ENCODE measurements around the gene CLASP1. TPM values are rescaled to one million over a fixed set of nuclear protein-coding genes. Genes with fewer than 3 reads are reported as not detected.
"Not testable (repeated sequence)": the region's sequence is repeated elsewhere in the genome, so short reads cannot be mapped to it uniquely, and the experiment has no call there.

CLASP1 gene
- total and polyA plus RNA-seq, 2 donors, result 25.4 to 109 TPM

- Histone ChIP-seq H3K36me3 (ENCODE audit: insufficient read depth) (no peaks in the 10 kb centered on the region), H3K4me3 (ENCODE audit: low read depth, low read length) (no peak overlapping the region), H3K27ac (ENCODE audit: low read depth) (no peak overlapping the region), H3K4me1 (ENCODE audit: insufficient read depth) (no peaks in the 10 kb centered on the region)
- DNase-seq (ENCODE audit: extremely low spot score), result no peak
- 66% methylated on average over 22 of the region's 22 CpGs for WGBS
Observed at GRCh38 chr2:121335294-121336290, 313.7 kb downstream of the CLASP1 start.

DNA sequence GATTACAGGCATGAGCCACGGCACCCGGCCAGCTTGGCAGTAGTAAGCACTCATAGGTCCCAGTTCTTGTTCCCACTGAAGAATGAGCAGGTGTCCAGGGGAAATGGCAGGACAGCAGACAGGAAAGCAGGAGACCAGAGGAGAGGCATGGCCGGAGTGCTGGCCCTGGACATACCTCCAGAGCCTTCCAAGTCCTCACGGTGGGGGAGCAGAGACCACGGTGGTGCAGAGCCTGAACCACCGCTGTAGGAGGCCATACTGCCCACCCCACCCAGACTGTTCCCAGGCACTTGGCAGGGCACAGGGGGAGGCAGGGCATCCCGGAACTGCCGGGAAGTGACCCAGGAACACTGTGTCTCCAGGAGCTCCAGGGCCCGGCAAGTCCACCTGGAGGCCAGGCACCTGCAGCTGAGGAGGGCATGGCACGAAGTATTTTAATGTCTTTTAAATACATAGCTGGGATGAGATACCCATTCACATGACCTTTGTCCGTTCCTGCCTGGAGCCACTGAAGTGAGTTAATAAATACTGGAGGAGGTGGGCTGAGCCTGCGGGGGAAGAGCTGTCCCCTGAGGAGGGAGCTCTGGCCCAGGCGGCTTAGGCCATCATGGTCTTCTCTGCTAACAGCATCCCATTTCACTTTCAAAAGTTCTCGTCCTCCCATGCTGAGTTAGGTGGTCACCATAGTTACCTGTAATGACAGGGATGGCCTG is 314.5 kb downstream of the CLASP1 start:
- DNase-seq (ENCODE audit: extremely low spot score), result no peak
- H3K4me3 ChIP-seq (ENCODE audit: low read depth, low read length), result no peak overlapping the region
- H3K27ac ChIP-seq (ENCODE audit: low read depth), result no peak overlapping the region
- WGBS, result 80% methylated on average over 14 of the region's 14 CpGs
- no peaks in the 10 kb centered on the region for H3K4me1 ChIP-seq (ENCODE audit: insufficient read depth)
- no peaks in the 10 kb centered on the region for H3K36me3 ChIP-seq (ENCODE audit: insufficient read depth)

- Histone ChIP-seq H3K36me3 (ENCODE audit: insufficient read depth) (no peaks in the 10 kb centered on the region), H3K27ac (ENCODE audit: low read depth) (no peak overlapping the region), H3K4me1 (ENCODE audit: insufficient read depth) (no peaks in the 10 kb centered on the region), H3K4me3 (ENCODE audit: low read depth, low read length) (no peak overlapping the region)
- DNase-seq (ENCODE audit: extremely low spot score), result no peak
- 46% methylated on average over 12 of the region's 12 CpGs for WGBS
Observed at GRCh38 chr2:121333834-121334558, 315.3 kb downstream of the CLASP1 start.

GRCh38 chr2:121333231-121333630 is 316.0 kb downstream of the CLASP1 start:
- DNase-seq (ENCODE audit: extremely low spot score), result no peak
- Histone ChIP-seq H3K27ac (ENCODE audit: low read depth) (no peak overlapping the region), H3K36me3 (ENCODE audit: insufficient read depth) (no peaks in the 10 kb centered on the region), H3K4me1 (ENCODE audit: insufficient read depth) (no peaks in the 10 kb centered on the region), H3K4me3 (ENCODE audit: low read depth, low read length) (no peak overlapping the region)
- WGBS, result 72% methylated on average over 17 of the region's 17 CpGs

DNA sequence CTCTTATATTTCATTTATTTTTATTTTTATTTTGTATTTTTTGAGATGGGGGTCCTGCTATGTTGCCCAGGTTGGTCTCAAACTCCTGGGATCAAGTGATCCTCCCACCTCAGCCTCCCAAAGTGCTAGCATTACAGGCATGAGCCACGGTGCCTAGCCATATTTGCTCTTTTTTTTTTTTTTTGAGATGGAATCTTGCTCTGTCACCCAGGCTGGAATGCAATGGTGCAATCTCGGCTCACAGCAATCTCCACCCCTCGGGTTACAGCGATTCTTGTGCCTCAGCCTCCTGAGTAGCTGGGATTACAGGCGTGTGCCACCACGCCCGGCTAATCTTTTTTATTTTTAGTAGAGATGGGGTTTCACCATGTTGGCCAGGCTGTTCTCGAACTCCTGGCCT is 317.9 kb downstream of the CLASP1 start:
- not testable (repeated sequence) for H3K36me3 ChIP-seq (ENCODE audit: insufficient read depth); H3K4me1 ChIP-seq (ENCODE audit: insufficient read depth); DNase-seq (ENCODE audit: extremely low spot score); H3K4me3 ChIP-seq (ENCODE audit: low read depth, low read length); H3K27ac ChIP-seq (ENCODE audit: low read depth)
- WGBS, result 80% methylated on average over 8 of the region's 8 CpGs

- Histone ChIP-seq H3K4me1 (ENCODE audit: insufficient read depth) (no peaks in the 10 kb centered on the region), H3K36me3 (ENCODE audit: insufficient read depth) (no peaks in the 10 kb centered on the region), H3K4me3 (ENCODE audit: low read depth, low read length) (no peak overlapping the region), H3K27ac (ENCODE audit: low read depth) (no peak overlapping the region)
- 90% methylated on average over 15 of the region's 15 CpGs for WGBS
- no peak for DNase-seq (ENCODE audit: extremely low spot score)
Observed at GRCh38 chr2:121330921-121331320, 318.3 kb downstream of the CLASP1 start.

DNA sequence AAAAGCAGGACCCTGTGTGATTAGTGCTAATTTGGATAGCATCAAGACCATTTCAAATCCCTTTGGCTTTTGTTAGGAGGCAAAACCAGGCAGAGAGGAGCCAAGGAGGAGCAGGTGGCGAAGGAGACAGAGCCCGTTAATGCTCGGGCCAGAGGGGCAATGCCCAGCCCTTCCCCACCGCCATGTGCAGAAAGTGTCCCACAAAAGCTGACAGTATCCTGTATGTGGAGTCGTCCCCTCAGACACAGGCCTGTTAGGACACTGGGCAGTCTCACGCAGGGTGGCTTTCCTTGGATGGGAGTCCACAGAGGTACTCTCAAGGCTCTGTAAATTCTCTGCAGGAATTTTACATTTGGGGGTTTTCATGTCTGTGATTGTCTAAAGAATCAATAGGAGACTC is 319.5 kb downstream of the CLASP1 start:
- Histone ChIP-seq H3K36me3 (ENCODE audit: insufficient read depth) (no peaks in the 10 kb centered on the region), H3K4me3 (ENCODE audit: low read depth, low read length) (no peak overlapping the region), H3K27ac (ENCODE audit: low read depth) (no peak overlapping the region), H3K4me1 (ENCODE audit: insufficient read depth) (no peaks in the 10 kb centered on the region)
- no peak for DNase-seq (ENCODE audit: extremely low spot score)
- 81% methylated on average over 6 of the region's 6 CpGs for WGBS

- WGBS, result 84% methylated on average over 8 of the region's 8 CpGs
- no peak overlapping the region for H3K4me3 ChIP-seq (ENCODE audit: low read depth, low read length)
- DNase-seq (ENCODE audit: extremely low spot score), result no peak
- H3K36me3 ChIP-seq (ENCODE audit: insufficient read depth), result no peaks in the 10 kb centered on the region
- H3K27ac ChIP-seq (ENCODE audit: low read depth), result no peak overlapping the region
- H3K4me1 ChIP-seq (ENCODE audit: insufficient read depth), result no peaks in the 10 kb centered on the region
Observed at GRCh38 chr2:121326628-121327027, 322.6 kb downstream of the CLASP1 start.

- no peak for DNase-seq (ENCODE audit: extremely low spot score)
- 87% methylated on average over 7 of the region's 7 CpGs for WGBS
- no peaks in the 10 kb centered on the region for H3K4me1 ChIP-seq (ENCODE audit: insufficient read depth)
- H3K36me3 ChIP-seq (ENCODE audit: insufficient read depth), result no peaks in the 10 kb centered on the region
- no peak overlapping the region for H3K27ac ChIP-seq (ENCODE audit: low read depth)
- H3K4me3 ChIP-seq (ENCODE audit: low read depth, low read length), result no peak overlapping the region
Observed at GRCh38 chr2:121324601-121325000, 324.7 kb downstream of the CLASP1 start.

DNA sequence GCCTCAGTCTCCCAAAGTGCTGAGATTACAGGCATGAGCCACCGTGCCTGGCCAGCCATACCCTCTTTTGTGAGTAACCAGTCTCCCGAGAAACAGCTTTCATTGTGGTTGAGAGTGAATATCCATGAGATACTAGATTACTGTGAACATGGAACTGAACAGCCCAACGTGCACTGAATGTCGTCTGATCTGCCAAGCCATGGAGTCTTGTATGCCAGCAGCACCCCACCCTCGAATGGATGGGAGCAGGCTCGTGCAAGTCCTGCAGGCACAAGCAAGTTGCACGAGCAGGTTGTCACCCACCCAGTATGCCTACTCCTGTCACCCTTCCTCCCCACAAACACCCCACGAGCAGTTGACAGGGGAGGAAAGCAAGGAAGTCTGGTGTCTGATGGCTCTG is 327.8 kb downstream of the CLASP1 start:
- Histone ChIP-seq H3K4me3 (ENCODE audit: low read depth, low read length) (no peak overlapping the region), H3K27ac (ENCODE audit: low read depth) (no peak overlapping the region), H3K4me1 (ENCODE audit: insufficient read depth) (no peaks in the 10 kb centered on the region), H3K36me3 (ENCODE audit: insufficient read depth) (no peaks in the 10 kb centered on the region)
- DNase-seq (ENCODE audit: extremely low spot score), result no peak
- 76% methylated on average over 8 of the region's 8 CpGs for WGBS

DNA sequence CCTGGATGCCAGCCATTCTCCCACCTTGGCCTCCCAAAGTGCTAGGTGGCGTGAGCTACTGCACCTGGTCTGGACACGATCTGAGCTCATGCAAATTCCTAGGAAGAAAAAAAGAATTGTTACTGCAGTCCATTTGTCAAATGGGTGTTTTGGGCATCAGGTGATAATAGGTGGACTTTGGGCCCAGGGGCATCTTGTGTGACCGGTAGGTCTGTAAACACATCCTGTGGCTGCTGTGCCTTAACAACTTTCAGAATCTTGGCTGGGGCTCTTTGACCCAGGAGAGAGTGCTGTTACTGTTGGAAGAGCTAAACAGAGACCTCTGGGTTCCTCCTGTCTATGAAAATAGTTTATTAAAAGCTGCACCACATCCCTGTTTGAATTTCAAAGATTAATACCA is 329.3 kb downstream of the CLASP1 start:
- 76% methylated on average over 3 of the region's 3 CpGs for WGBS

DNA sequence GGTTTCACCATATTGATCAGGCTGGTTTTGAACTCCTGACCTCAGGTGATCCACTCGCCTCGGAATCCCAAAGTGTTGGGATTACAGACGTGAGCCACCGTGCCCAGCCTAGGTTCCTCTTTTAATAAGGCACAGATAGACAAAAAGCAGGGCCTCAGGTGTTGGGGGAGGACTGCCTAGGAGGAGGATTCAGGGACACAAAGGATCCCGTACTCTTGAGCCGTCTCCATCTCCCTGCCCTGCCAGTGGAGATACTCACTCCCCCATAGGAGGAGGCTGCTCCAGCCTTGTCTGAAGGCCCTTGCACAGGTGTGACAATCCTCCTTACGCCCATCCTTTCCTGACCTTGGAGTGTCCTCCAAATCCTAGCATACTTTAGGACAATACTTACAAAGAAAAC is 332.3 kb downstream of the CLASP1 start:
- no peak overlapping the region for H3K27ac ChIP-seq (ENCODE audit: low read depth)
- H3K36me3 ChIP-seq (ENCODE audit: insufficient read depth), result no peaks in the 10 kb centered on the region
- 76% methylated on average over 7 of the region's 7 CpGs for WGBS
- DNase-seq (ENCODE audit: extremely low spot score), result no peak
- no peaks in the 10 kb centered on the region for H3K4me1 ChIP-seq (ENCODE audit: insufficient read depth)
- no peak overlapping the region for H3K4me3 ChIP-seq (ENCODE audit: low read depth, low read length)

More for the DNA sequence above, 329.3 kb downstream of the CLASP1 start:
- Histone ChIP-seq H3K4me3 (ENCODE audit: low read depth, low read length) (no peak overlapping the region), H3K4me1 (ENCODE audit: insufficient read depth) (no peaks in the 10 kb centered on the region), H3K36me3 (ENCODE audit: insufficient read depth) (no peaks in the 10 kb centered on the region), H3K27ac (ENCODE audit: low read depth) (no peak overlapping the region)
- DNase-seq (ENCODE audit: extremely low spot score), result no peak

DNA sequence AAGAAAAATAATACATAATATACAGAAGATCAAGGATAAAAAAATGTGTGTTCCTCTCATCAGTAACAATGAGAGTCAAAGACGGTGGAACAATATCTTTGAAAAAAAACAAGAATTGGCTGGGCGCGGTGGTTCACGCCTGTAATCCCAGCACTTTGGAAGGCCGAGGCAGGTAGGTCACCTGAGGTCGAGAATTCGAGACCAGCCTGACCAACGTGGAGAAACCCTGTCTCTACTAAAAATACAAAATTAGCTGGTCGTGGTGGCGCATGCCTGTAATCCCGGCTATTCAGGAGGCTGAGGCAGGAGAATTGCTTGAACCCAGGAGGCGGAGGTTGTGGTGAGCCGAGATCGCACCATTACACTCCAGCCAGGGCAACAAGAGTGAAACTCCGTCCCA is 335.6 kb downstream of the CLASP1 start:
- H3K27ac ChIP-seq (ENCODE audit: low read depth); H3K4me1 ChIP-seq (ENCODE audit: insufficient read depth); DNase-seq (ENCODE audit: extremely low spot score); H3K36me3 ChIP-seq (ENCODE audit: insufficient read depth); H3K4me3 ChIP-seq (ENCODE audit: low read depth, low read length): not testable (repeated sequence)
- 89% methylated on average over 15 of the region's 15 CpGs for WGBS
